ENCODE data around the gene KCND1. TPM values are rescaled to one million over a fixed set of nuclear protein-coding genes. Genes with fewer than 3 reads are reported as not detected.

Gene KCND1
- total RNA-seq, 2 donors from 2014 or later: 0.90 to 1.0 TPM

- no peak overlapping the region for H3K9ac ChIP-seq (ENCODE audit: low read depth in 2 of 2, low read length in 2 of 2)
- H3K36me3 ChIP-seq: no peaks in the 10 kb centered on the region
- H3K4me3 ChIP-seq: no peak overlapping the region
- no peaks in the 10 kb centered on the region for H3K27me3 ChIP-seq
- no peaks in the 10 kb centered on the region for H3K4me1 ChIP-seq
- intact Hi-C loops (cut with DNase I): no loop called here
- no peak for TF ChIP-seq CTCF (IDR thresholded peaks at IDR 0.05)
- no peak overlapping the region for H3K27ac ChIP-seq
- H3K9me3 ChIP-seq: no peaks in the 10 kb centered on the region
- no peak for DNase-seq
Measured at GRCh38 chrX:48997455-48997854, 25.8 kb upstream of the KCND1 start.

- Histone ChIP-seq H3K9ac (ENCODE audit: low read depth in 2 of 2, low read length in 2 of 2) (no peak overlapping the region), H3K4me1 (no peaks in the 10 kb centered on the region), H3K9me3 (no peaks in the 10 kb centered on the region), H3K27ac (no peak overlapping the region), H3K4me3 (no peak overlapping the region), H3K36me3 (no peaks in the 10 kb centered on the region), H3K27me3 (no peaks in the 10 kb centered on the region)
- intact Hi-C loops (cut with DNase I): no loop called here
- no peak for DNase-seq
- TF ChIP-seq CTCF (IDR thresholded peaks at IDR 0.05): no peak
Measured at GRCh38 chrX:48996969-48997368, 25.3 kb upstream of the KCND1 start.

- DNase-seq: no peak
- H3K9ac ChIP-seq (ENCODE audit: low read depth in 2 of 2, low read length in 2 of 2): no peak overlapping the region
- no peaks in the 10 kb centered on the region for H3K36me3 ChIP-seq
- H3K4me3 ChIP-seq: no peak overlapping the region
- H3K27me3 ChIP-seq: no peaks in the 10 kb centered on the region
- H3K27ac ChIP-seq: no peak overlapping the region
- intact Hi-C loops (cut with DNase I): no loop called here
- no peaks in the 10 kb centered on the region for H3K4me1 ChIP-seq
- TF ChIP-seq CTCF (IDR thresholded peaks at IDR 0.05): no peak
- no peaks in the 10 kb centered on the region for H3K9me3 ChIP-seq
Measured at GRCh38 chrX:48992341-48992740, 20.7 kb upstream of the KCND1 start.

GRCh38 chrX:48989483-48989882 lies 17.8 kb upstream of the KCND1 start:
- DNase-seq: no peak
- H3K36me3 ChIP-seq: no peaks in the 10 kb centered on the region
- TF ChIP-seq CTCF (IDR thresholded peaks at IDR 0.05): no peak
- intact Hi-C loops (cut with DNase I): no loop called here
- H3K9me3 ChIP-seq: no peaks in the 10 kb centered on the region
- no peak overlapping the region for H3K9ac ChIP-seq (ENCODE audit: low read depth in 2 of 2, low read length in 2 of 2)
- no peaks in the 10 kb centered on the region for H3K27me3 ChIP-seq
- H3K4me3 ChIP-seq: no peak overlapping the region
- H3K4me1 ChIP-seq: no peaks in the 10 kb centered on the region
- H3K27ac ChIP-seq: no peak overlapping the region

GRCh38 chrX:48983896-48984295 lies 12.3 kb upstream of the KCND1 start:
- H3K36me3 ChIP-seq: no peaks in the 10 kb centered on the region
- no peak overlapping the region for H3K9ac ChIP-seq (ENCODE audit: low read depth in 2 of 2, low read length in 2 of 2)
- no peaks in the 10 kb centered on the region for H3K9me3 ChIP-seq
- intact Hi-C loops (cut with DNase I): no loop called here
- no peaks in the 10 kb centered on the region for H3K27me3 ChIP-seq
- no peak overlapping the region for H3K4me3 ChIP-seq
- H3K27ac ChIP-seq: no peak overlapping the region
- no peak for DNase-seq
- no peaks in the 10 kb centered on the region for H3K4me1 ChIP-seq
- no peak for TF ChIP-seq CTCF (IDR thresholded peaks at IDR 0.05)

- intact Hi-C loops (cut with DNase I): no loop called here
- Histone ChIP-seq H3K4me1 (no peaks in the 10 kb centered on the region), H3K9ac (ENCODE audit: low read depth in 2 of 2, low read length in 2 of 2) (no peak overlapping the region), H3K9me3 (no peaks in the 10 kb centered on the region), H3K27me3 (no peaks in the 10 kb centered on the region), H3K27ac (no peak overlapping the region), H3K4me3 (no peak overlapping the region), H3K36me3 (no peaks in the 10 kb centered on the region)
- no peak for DNase-seq
- TF ChIP-seq CTCF (IDR thresholded peaks at IDR 0.05): no peak
Measured at GRCh38 chrX:48983081-48983480, 11.4 kb upstream of the KCND1 start.
